ENCODE measurements around the gene CWH43. TPM values are rescaled to one million over a fixed set of nuclear protein-coding genes. Genes with fewer than 3 reads are reported as not detected.
A peak's percentile ranks its signal among the peaks of the same experiment; 100 is the strongest.

Gene CWH43
- total RNA-seq, 1 experiment from 2014 or later: 3.0 TPM

DNA sequence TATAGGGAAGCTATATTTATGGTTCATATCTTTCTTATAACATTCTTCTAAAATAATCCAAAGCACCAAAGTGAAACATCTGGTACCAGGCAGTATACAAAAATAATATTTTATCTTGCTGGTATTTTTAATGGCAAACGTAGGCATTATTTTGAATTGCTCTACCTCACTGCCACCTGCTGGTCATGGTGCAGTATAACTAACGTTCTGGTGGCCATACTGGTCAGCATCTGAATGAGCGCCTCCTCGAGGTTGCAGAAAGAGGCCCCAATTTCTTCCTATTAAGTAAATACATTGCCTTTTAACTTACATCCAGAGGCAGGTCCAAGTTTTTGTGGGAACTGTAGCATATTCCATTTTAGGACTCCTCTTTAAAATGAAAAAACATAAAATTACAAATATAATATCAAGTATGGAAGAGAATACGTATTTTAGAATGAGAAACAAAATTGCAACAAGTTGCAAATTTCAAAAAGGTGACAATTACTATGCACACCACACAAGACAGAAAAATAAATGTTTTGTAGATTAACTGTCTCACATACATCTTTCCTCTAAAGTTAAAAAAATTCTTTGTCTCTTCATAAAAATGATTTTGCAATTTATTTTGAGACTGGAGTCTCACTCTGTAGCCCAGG, 22.9 kb upstream of the CWH43 start:
- POLR2A ChIA-PET (ENCODE audit: unreplicated experiment): no interaction called here
- TF ChIP-seq, protein P1, sequence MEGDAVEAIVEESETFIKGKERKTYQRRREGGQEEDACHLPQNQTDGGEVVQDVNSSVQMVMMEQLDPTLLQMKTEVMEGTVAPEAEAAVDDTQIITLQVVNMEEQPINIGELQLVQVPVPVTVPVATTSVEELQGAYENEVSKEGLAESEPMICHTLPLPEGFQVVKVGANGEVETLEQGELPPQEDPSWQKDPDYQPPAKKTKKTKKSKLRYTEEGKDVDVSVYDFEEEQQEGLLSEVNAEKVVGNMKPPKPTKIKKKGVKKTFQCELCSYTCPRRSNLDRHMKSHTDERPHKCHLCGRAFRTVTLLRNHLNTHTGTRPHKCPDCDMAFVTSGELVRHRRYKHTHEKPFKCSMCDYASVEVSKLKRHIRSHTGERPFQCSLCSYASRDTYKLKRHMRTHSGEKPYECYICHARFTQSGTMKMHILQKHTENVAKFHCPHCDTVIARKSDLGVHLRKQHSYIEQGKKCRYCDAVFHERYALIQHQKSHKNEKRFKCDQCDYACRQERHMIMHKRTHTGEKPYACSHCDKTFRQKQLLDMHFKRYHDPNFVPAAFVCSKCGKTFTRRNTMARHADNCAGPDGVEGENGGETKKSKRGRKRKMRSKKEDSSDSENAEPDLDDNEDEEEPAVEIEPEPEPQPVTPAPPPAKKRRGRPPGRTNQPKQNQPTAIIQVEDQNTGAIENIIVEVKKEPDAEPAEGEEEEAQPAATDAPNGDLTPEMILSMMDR (conservative IDR thresholded peaks at IDR 0.05; ENCODE audit: low read depth, low read length): peak; percentile 96
- TF ChIP-seq EZH2phosphoT487 (IDR thresholded peaks at IDR 0.05; ENCODE audit: borderline replicate concordance, low read length) (no peak), EZH2 (IDR thresholded peaks at IDR 0.05; ENCODE audit: low read length, unreplicated experiment) (no peak)
- H3K79me2 ChIP-seq (ENCODE audit: low read length): no peaks in the 10 kb centered on the region

DNA sequence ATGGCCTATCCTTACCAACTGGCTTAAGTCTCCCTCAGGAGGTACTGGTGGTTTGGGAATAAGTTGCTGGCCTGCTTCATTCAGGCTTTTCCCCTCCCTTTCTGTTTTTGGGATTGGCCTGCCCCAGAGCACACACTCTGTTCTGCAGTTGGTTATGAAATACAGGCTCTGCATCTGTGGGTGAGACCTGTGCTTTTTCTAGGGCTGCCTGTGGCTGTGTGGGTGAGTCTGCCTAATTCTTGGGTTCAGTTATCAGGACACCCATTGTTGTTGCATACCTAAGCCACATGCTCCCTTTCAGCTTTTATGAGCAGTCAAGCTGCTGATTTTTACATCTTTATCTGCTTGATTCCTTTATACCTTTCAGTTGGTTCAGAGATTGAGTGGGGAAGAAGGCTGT, 19.0 kb upstream of the CWH43 start:
- intact Hi-C loops (cut with micrococcal nuclease): no loop called here
- H3K4me1 ChIP-seq (ENCODE audit: insufficient read depth, low read length): peaks cover 43% of the 10 kb centered on the region
- ChIA-PET POLR2A (ENCODE audit: unreplicated experiment) (no interaction called here), CTCF (no interaction called here)
- H3K36me3 ChIP-seq (ENCODE audit: low read depth, low read length): no peaks in the 10 kb centered on the region
- H3K4me3 ChIP-seq (ENCODE audit: low read length): no peak overlapping the region
- H3K4me2 ChIP-seq (ENCODE audit: low read length): no peak overlapping the region
- no TSS peak for BruUV-seq (replicated peaks)
- H3K9me3 ChIP-seq (ENCODE audit: low read length): no peaks in the 10 kb centered on the region
- no peak for DNase-seq
- H4K20me1 ChIP-seq (ENCODE audit: low read length): no peaks in the 10 kb centered on the region
- H2AFZ ChIP-seq (ENCODE audit: low read length): no peak overlapping the region
- ATAC-seq: no peak
- no peaks in the 10 kb centered on the region for H3K27me3 ChIP-seq (ENCODE audit: low read length)
- H3K9me2 ChIP-seq (replicated peaks; ENCODE audit: low read length): no peaks in the 10 kb centered on the region
- no peak overlapping the region for H3K27ac ChIP-seq (ENCODE audit: low read length)
- H3K9ac ChIP-seq (ENCODE audit: low read length): no peak overlapping the region
- peaks cover 4% of the 10 kb centered on the region for H3F3A ChIP-seq (ENCODE audit: low read length, unreplicated experiment)
- H3K79me2 ChIP-seq (ENCODE audit: low read length): no peaks in the 10 kb centered on the region
- TF ChIP-seq, protein P1 (conservative IDR thresholded peaks at IDR 0.05; ENCODE audit: low read depth, low read length): no peak
- TF ChIP-seq EZH2phosphoT487 (IDR thresholded peaks at IDR 0.05; ENCODE audit: borderline replicate concordance, low read length) (no peak), EZH2 (IDR thresholded peaks at IDR 0.05; ENCODE audit: low read length, unreplicated experiment) (no peak)

More for the DNA sequence above, 22.9 kb upstream of the CWH43 start:
- no peaks in the 10 kb centered on the region for H3K9me2 ChIP-seq (replicated peaks; ENCODE audit: low read length)
- peaks cover 19% of the 10 kb centered on the region for H3K4me1 ChIP-seq (ENCODE audit: insufficient read depth, low read length)
- no peaks in the 10 kb centered on the region for H4K20me1 ChIP-seq (ENCODE audit: low read length)
- CTCF ChIA-PET: no interaction called here
- H3K9ac ChIP-seq (ENCODE audit: low read length): no peak overlapping the region
- DNase-seq (peak; percentile 88), ATAC-seq (peak; percentile 81)
- no peak overlapping the region for H2AFZ ChIP-seq (ENCODE audit: low read length)
- H3K4me3 ChIP-seq (ENCODE audit: low read length): no peak overlapping the region
- no peaks in the 10 kb centered on the region for H3F3A ChIP-seq (ENCODE audit: low read length, unreplicated experiment)
- H3K9me3 ChIP-seq (ENCODE audit: low read length): no peaks in the 10 kb centered on the region
- no peaks in the 10 kb centered on the region for H3K36me3 ChIP-seq (ENCODE audit: low read depth, low read length)
- no peak overlapping the region for H3K4me2 ChIP-seq (ENCODE audit: low read length)
- no peaks in the 10 kb centered on the region for H3K27me3 ChIP-seq (ENCODE audit: low read length)
- no peak overlapping the region for H3K27ac ChIP-seq (ENCODE audit: low read length)
- BruUV-seq (replicated peaks): no TSS peak
- intact Hi-C loops (cut with micrococcal nuclease): loop anchor here (1.0 to 5.0 kb wide), 5 partner anchors 20 to 385 kb away; partner anchors contain the start of gene FRYL

DNA sequence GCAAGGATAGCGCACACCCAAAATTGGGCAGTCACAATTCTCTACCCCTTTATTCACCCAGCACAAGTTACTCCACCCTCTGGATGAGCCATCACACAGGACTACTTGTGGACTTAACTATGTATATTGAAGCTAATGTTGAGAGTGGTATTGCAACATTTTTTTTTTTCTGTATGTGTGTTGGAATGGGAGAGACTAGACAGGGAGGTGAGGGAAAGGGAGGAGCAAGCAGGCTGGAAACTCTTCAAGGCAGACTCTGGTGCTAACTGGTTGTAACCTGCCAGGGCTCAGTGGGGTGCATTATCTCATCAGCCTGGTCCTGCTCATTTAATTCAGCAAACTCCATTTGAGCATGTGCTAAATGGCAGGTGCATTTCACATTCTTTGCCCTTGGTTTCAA, 18.4 kb upstream of the CWH43 start:
- TF ChIP-seq EZH2phosphoT487 (IDR thresholded peaks at IDR 0.05; ENCODE audit: borderline replicate concordance, low read length) (no peak), EZH2 (IDR thresholded peaks at IDR 0.05; ENCODE audit: low read length, unreplicated experiment) (no peak)

More for the DNA sequence above, 18.4 kb upstream of the CWH43 start:
- Histone ChIP-seq H3K9me3 (ENCODE audit: low read length) (no peaks in the 10 kb centered on the region), H2AFZ (ENCODE audit: low read length) (no peak overlapping the region), H3K27me3 (ENCODE audit: low read length) (no peaks in the 10 kb centered on the region), H3K9ac (ENCODE audit: low read length) (no peak overlapping the region), H3K36me3 (ENCODE audit: low read depth, low read length) (no peaks in the 10 kb centered on the region), H3K79me2 (ENCODE audit: low read length) (no peaks in the 10 kb centered on the region), H3K4me3 (ENCODE audit: low read length) (no peak overlapping the region), H4K20me1 (ENCODE audit: low read length) (no peaks in the 10 kb centered on the region), H3F3A (ENCODE audit: low read length, unreplicated experiment) (peaks cover 4% of the 10 kb centered on the region), H3K4me1 (ENCODE audit: insufficient read depth, low read length) (peaks cover 41% of the 10 kb centered on the region), H3K4me2 (ENCODE audit: low read length) (no peak overlapping the region), H3K27ac (ENCODE audit: low read length) (no peak overlapping the region), H3K9me2 (replicated peaks; ENCODE audit: low read length) (no peaks in the 10 kb centered on the region)
- ChIA-PET CTCF (no interaction called here), POLR2A (ENCODE audit: unreplicated experiment) (no interaction called here)
- intact Hi-C loops (cut with micrococcal nuclease): no loop called here
- ATAC-seq: no peak
- BruUV-seq (replicated peaks): no TSS peak
- no peak for DNase-seq

Measured in PC-3 (cell line).